ENCODE data around the gene CAPS.

Gene CAPS

GRCh38 chr19:5914946-5915781, 1.1 kb downstream of the CAPS start:
- no peak for DNase-seq

- DNase-seq = no peak
Observed at GRCh38 chr19:5915782-5916165, 1.7 kb downstream of the CAPS start.

- DNase-seq = no peak
Observed at GRCh38 chr19:5916181-5916708, 2.2 kb downstream of the CAPS start.

GRCh38 chr19:5917431-5918107, 3.5 kb downstream of the CAPS start:
- DNase-seq = no peak

- no peak for DNase-seq
Observed at GRCh38 chr19:5918463-5919079, 4.5 kb downstream of the CAPS start.

- DNase-seq = no peak
Observed at GRCh38 chr19:5921516-5922160, 7.6 kb downstream of the CAPS start.

- no peak for DNase-seq
Observed at GRCh38 chr19:5922161-5922545, 8.1 kb downstream of the CAPS start.

GRCh38 chr19:5923356-5923755, 9.3 kb downstream of the CAPS start:
- DNase-seq = no peak

- no peak for DNase-seq
Observed at GRCh38 chr19:5925830-5926427, 11.9 kb downstream of the CAPS start.

- DNase-seq = no peak
Observed at GRCh38 chr19:5926641-5927440, 12.8 kb downstream of the CAPS start.

GRCh38 chr19:5927441-5927821, 13.4 kb downstream of the CAPS start:
- DNase-seq = no peak

- no peak for DNase-seq
Observed at GRCh38 chr19:5929179-5929578, 15.1 kb downstream of the CAPS start.

GRCh38 chr19:5929625-5930024, 15.6 kb downstream of the CAPS start:
- no peak for DNase-seq

- DNase-seq = no peak
Observed at GRCh38 chr19:5931251-5931650, 17.2 kb downstream of the CAPS start.

GRCh38 chr19:5932146-5932545, 18.1 kb downstream of the CAPS start:
- no peak for DNase-seq

- no peak for DNase-seq
Observed at GRCh38 chr19:5932609-5933262, 18.7 kb downstream of the CAPS start.

GRCh38 chr19:5933391-5934068, 19.5 kb downstream of the CAPS start:
- DNase-seq = no peak

GRCh38 chr19:5934069-5934401, 20.0 kb downstream of the CAPS start:
- DNase-seq = no peak

GRCh38 chr19:5934774-5935472, 20.9 kb downstream of the CAPS start:
- no peak for DNase-seq
